Liver (tissue), 9 donors: Measurements from ENCODE around the gene COQ8B. TPM values are rescaled to one million over a fixed set of nuclear protein-coding genes. Genes with fewer than 3 reads are reported as not detected.

Source experiments
- DNase-seq: peaks from one replicate; pipeline ENCODE4 v3.0.0-alpha.2; 2017; ENCODE audit warnings: low spot score
- H3K27ac ChIP-seq, 2 donors: one replicate each; pipeline ENCODE4 v1.7.0; 2013; ENCODE audit warnings: inconsistent platforms in 2 of 2, low read length in 2 of 2, control low read depth in 1 of 2, low read depth in 1 of 2, mild to moderate bottlenecking in 1 of 2
- H3K27me3 ChIP-seq, 4 donors: one replicate each; pipeline versions ENCODE4 v1.6.1 to v1.7.0; 2013; ENCODE audit warnings: low read length in 3 of 4, inconsistent platforms in 1 of 4, mild to moderate bottlenecking in 1 of 4, moderate library complexity in 1 of 4; ENCODE audit not compliant: control insufficient read depth in 4 of 4, insufficient read depth in 4 of 4
- H3K36me3 ChIP-seq, 4 donors: one replicate each; pipeline versions ENCODE4 v1.6.1 to v1.7.0; 2013; ENCODE audit warnings: low read length in 3 of 4, mild to moderate bottlenecking in 3 of 4, low read depth in 1 of 4, moderate library complexity in 1 of 4; ENCODE audit not compliant: control insufficient read depth in 4 of 4, insufficient read depth in 3 of 4
- H3K4me1 ChIP-seq, 4 donors: one replicate each; pipeline versions ENCODE4 v1.6.1 to v1.7.0; 2013; ENCODE audit warnings: low read length in 3 of 4, mild to moderate bottlenecking in 3 of 4, moderate library complexity in 1 of 4; ENCODE audit not compliant: control insufficient read depth in 4 of 4, insufficient read depth in 4 of 4
- H3K4me3 ChIP-seq, 3 donors: one replicate each; pipeline versions ENCODE4 v1.6.1 to v1.7.0; 2013; ENCODE audit warnings: low read length in 3 of 3, control low read depth in 1 of 3, low read depth in 1 of 3, mild to moderate bottlenecking in 1 of 3
- H3K9ac ChIP-seq, 2 donors: one replicate each; pipeline ENCODE4 v1.7.0; 2013; ENCODE audit warnings: low read length in 2 of 2, mild to moderate bottlenecking in 2 of 2, moderate library complexity in 2 of 2, control low read depth in 1 of 2, low read depth in 1 of 2
- H3K9me3 ChIP-seq, 4 donors: one replicate each; pipeline versions ENCODE4 v1.6.1 to v1.7.0; 2013; ENCODE audit warnings: low read length in 3 of 4; ENCODE audit not compliant: control insufficient read depth in 4 of 4
- CTCF ChIP-seq: fragments of 150-350 bp; IDR thresholded peaks from 2 replicates; pipeline ENCODE4 v1.5.1; 2017; ENCODE audit warnings: improper control_type of control experiment, low read depth, low read length; ENCODE audit not compliant: missing input control
- EGR1 ChIP-seq, 2 donors: IDR thresholded peaks; 2 replicates each; pipeline ENCODE4 v1.6.1; 2016 to 2018; ENCODE audit warnings: antibody characterized with exemption in 2 of 2, low read depth in 2 of 2
- FOXA1 ChIP-seq: IDR thresholded peaks from 2 replicates; pipeline ENCODE4 v1.6.1; 2016; ENCODE audit warnings: antibody characterized with exemption
- FOXA2 ChIP-seq: IDR thresholded peaks from 2 replicates; pipeline ENCODE4 v1.6.1; 2016; ENCODE audit warnings: antibody characterized with exemption
- GABPA ChIP-seq, 2 donors: IDR thresholded peaks in 1 of 2; conservative IDR thresholded peaks in 1 of 2; 2 replicates each; pipeline ENCODE4 v1.6.1; 2016; ENCODE audit warnings: antibody characterized with exemption in 2 of 2, mild to moderate bottlenecking in 1 of 2, moderate library complexity in 1 of 2
- HNF4A ChIP-seq, 2 donors: conservative IDR thresholded peaks; 2 replicates each; pipeline ENCODE4 v1.6.1; 2016; ENCODE audit warnings: antibody characterized with exemption in 2 of 2, mild to moderate bottlenecking in 2 of 2
- HNF4G ChIP-seq: IDR thresholded peaks from 2 replicates; pipeline ENCODE4 v1.6.1; 2016; ENCODE audit warnings: antibody characterized with exemption
- JUND ChIP-seq, 2 donors: IDR thresholded peaks; 2 replicates each; pipeline ENCODE4 v1.6.1; 2016; ENCODE audit warnings: antibody characterized with exemption in 2 of 2
- MAX ChIP-seq: IDR thresholded peaks from 2 replicates; pipeline ENCODE4 v1.6.1; 2016; ENCODE audit warnings: antibody characterized with exemption
- NR2F2 ChIP-seq: IDR thresholded peaks from 2 replicates; pipeline ENCODE4 v1.6.1; 2016; ENCODE audit warnings: antibody characterized with exemption
- RXRA ChIP-seq, 2 donors: IDR thresholded peaks; 2 replicates each; pipeline ENCODE4 v1.6.1; 2017 to 2018; ENCODE audit warnings: antibody characterized with exemption in 2 of 2, mild to moderate bottlenecking in 1 of 2
- TAF1 ChIP-seq: conservative IDR thresholded peaks from 2 replicates; pipeline ENCODE4 v1.6.1; 2016; ENCODE audit warnings: antibody characterized with exemption, mild to moderate bottlenecking
- YY1 ChIP-seq: IDR thresholded peaks from 2 replicates; pipeline ENCODE4 v1.6.1; 2016; ENCODE audit warnings: antibody characterized with exemption, mild to moderate bottlenecking
- ZBTB33 ChIP-seq: IDR thresholded peaks from 2 replicates; pipeline ENCODE4 v1.6.1; 2016; ENCODE audit warnings: antibody characterized with exemption
- WGBS: extraction: QIAGEN DNeasy Blood & Tissue Kit; methylation state at CpG from one replicate; pipeline ENCODE4 v1.1.7; 2013; 5-methylcytosine and 5-hydroxymethylcytosine counted together
- polyA plus RNA-seq, 2 donors: library from polyadenylated mRNA; stranded (reverse) in 1 of 2; unstranded in 1 of 2; fragments of 200-250 nt in 1 of 2; fragments of >200 nt in 1 of 2; fragmentation: Nextera tagmentation in 1 of 2; extraction: Ambion mirVana in 1 of 2; gene quantifications; one replicate each; pipeline versions ENCODE4 v1.2.1 to v1.2.3, GENCODE V29; 2013 to 2015
- total RNA-seq, 2 donors: library from RNA; depleted of rRNA; stranded (reverse); fragments of >200 nt; gene quantifications; one replicate each; pipeline ENCODE4 v1.2.3, GENCODE V29; 2014
- TF ChIP-seq, protein P1 (sequence below): IDR thresholded peaks from 2 replicates; pipeline ENCODE4 v1.6.1; 2016; ENCODE audit warnings: antibody characterized with exemption
- TF ChIP-seq, protein P2 (sequence below): IDR thresholded peaks from 2 replicates; pipeline ENCODE4 v1.6.1; 2016; ENCODE audit warnings: antibody characterized with exemption, mild to moderate bottlenecking
- donor health status: healthy.
- donor health status: healthy.
- donor health status: healthy.
- donor health status: healthy.
- donor health status: healthy.

Gene COQ8B
- total and polyA plus RNA-seq, 4 donors = 6.4 to 30.6 (median 19.9) TPM

DNA sequence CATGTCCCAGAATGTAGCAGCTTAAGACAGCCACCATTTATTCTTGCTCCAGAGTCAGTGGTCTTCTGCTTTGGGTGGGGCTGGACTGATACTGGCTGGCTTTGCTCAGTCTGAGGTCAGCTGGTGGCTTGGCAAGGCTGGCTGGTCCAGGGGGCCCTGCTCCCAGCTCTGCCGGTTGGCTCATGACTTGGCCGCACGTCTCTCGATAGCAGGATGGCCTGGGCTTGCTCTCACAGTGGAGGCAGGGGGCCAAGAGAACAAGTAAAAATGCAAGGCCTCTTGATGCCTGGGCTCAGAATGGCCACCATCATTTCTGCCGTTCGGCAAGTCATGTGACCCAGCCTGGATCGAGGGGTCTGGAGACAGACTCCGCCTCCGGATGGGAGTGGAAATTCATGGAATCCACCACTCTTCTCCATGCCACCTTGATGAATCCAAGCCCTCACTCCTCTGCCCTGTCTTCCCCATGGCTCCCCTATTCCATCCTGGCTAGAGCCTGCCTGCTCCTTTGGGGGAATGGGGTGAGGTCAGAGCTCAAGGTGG is 20.5 kb upstream of the COQ8B start:
- H3K36me3 ChIP-seq = peaks cover 13 to 70% (median 31%) of the 10 kb centered on the region in 4 donors
- no peaks in the 10 kb centered on the region for H3K27me3 ChIP-seq
- no peak for DNase-seq
- H3K4me3 ChIP-seq = no peak overlapping the region
- TF ChIP-seq RXRA (IDR thresholded peaks at IDR 0.05) = no peak
- no peak for TF ChIP-seq EGR1 (IDR thresholded peaks at IDR 0.05; ENCODE audit: low read depth in 2 of 2)
- no peak for TF ChIP-seq ZBTB33
- TF ChIP-seq FOXA2 = no peak
- TF ChIP-seq, protein P1, sequence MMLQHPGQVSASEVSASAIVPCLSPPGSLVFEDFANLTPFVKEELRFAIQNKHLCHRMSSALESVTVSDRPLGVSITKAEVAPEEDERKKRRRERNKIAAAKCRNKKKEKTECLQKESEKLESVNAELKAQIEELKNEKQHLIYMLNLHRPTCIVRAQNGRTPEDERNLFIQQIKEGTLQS = no peak
- TF ChIP-seq CTCF = no peak
- TF ChIP-seq TAF1 = no peak
- TF ChIP-seq FOXA1 = no peak
- no peak for TF ChIP-seq NR2F2
- H3K9ac ChIP-seq = no peak overlapping the region
- H3K9me3 ChIP-seq = no peaks in the 10 kb centered on the region
- 93% methylated on average over 9 of the region's 9 CpGs for WGBS
- no peak overlapping the region for H3K27ac ChIP-seq
- H3K4me1 ChIP-seq = peaks cover 0 to 1% (median under 1%) of the 10 kb centered on the region in 4 donors

GRCh38 chr19:40736661-40737060 is 20.0 kb upstream of the COQ8B start:
- H3K4me3 ChIP-seq = no peak overlapping the region
- H3K27ac ChIP-seq = no peak overlapping the region
- no peaks in the 10 kb centered on the region for H3K9me3 ChIP-seq
- no peak overlapping the region for H3K9ac ChIP-seq
- no peak for TF ChIP-seq HNF4A (conservative IDR thresholded peaks at IDR 0.05)
- no peak for TF ChIP-seq FOXA1
- TF ChIP-seq EGR1 (IDR thresholded peaks at IDR 0.05; ENCODE audit: low read depth in 2 of 2) = no peak
- TF ChIP-seq, protein P1 = no peak
- TF ChIP-seq HNF4G = no peak
- TF ChIP-seq FOXA2 = no peak
- TF ChIP-seq MAX = no peak
- no peak for TF ChIP-seq JUND (IDR thresholded peaks at IDR 0.05)
- no peak for TF ChIP-seq GABPA (IDR thresholded peaks at IDR 0.05 in 1 of 2, conservative IDR thresholded peaks at IDR 0.05 in 1 of 2)
- no peak for TF ChIP-seq TAF1
- TF ChIP-seq NR2F2 = no peak
- no peak for TF ChIP-seq ZBTB33
- TF ChIP-seq YY1 = no peak
- no peak for TF ChIP-seq CTCF
- TF ChIP-seq, protein P2, sequence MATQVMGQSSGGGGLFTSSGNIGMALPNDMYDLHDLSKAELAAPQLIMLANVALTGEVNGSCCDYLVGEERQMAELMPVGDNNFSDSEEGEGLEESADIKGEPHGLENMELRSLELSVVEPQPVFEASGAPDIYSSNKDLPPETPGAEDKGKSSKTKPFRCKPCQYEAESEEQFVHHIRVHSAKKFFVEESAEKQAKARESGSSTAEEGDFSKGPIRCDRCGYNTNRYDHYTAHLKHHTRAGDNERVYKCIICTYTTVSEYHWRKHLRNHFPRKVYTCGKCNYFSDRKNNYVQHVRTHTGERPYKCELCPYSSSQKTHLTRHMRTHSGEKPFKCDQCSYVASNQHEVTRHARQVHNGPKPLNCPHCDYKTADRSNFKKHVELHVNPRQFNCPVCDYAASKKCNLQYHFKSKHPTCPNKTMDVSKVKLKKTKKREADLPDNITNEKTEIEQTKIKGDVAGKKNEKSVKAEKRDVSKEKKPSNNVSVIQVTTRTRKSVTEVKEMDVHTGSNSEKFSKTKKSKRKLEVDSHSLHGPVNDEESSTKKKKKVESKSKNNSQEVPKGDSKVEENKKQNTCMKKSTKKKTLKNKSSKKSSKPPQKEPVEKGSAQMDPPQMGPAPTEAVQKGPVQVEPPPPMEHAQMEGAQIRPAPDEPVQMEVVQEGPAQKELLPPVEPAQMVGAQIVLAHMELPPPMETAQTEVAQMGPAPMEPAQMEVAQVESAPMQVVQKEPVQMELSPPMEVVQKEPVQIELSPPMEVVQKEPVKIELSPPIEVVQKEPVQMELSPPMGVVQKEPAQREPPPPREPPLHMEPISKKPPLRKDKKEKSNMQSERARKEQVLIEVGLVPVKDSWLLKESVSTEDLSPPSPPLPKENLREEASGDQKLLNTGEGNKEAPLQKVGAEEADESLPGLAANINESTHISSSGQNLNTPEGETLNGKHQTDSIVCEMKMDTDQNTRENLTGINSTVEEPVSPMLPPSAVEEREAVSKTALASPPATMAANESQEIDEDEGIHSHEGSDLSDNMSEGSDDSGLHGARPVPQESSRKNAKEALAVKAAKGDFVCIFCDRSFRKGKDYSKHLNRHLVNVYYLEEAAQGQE = no peak
- H3K27me3 ChIP-seq = no peaks in the 10 kb centered on the region
- 94% methylated on average over 9 of the region's 9 CpGs for WGBS
- H3K36me3 ChIP-seq = peaks cover 13 to 74% (median 32%) of the 10 kb centered on the region in 4 donors
- H3K4me1 ChIP-seq = no peaks in the 10 kb centered on the region
- no peak for DNase-seq
